Subcutaneous adipose tissue (tissue), 4 donors: ENCODE measurements around the gene FFAR4. TPM values are rescaled to one million over a fixed set of nuclear protein-coding genes. Genes with fewer than 3 reads are reported as not detected.

Source experiments
- total RNA-seq, 4 donors: library from RNA; depleted of rRNA; stranded (reverse); fragments of >200 nt; gene quantifications; one replicate each; pipeline ENCODE4 v1.1.0, GENCODE V29; 2016
- TF ChIP-seq, protein P1 (sequence below): fragments of 450-650 bp; IDR thresholded peaks from one replicate; pipeline ENCODE4 v1.5.1; 2016; ENCODE audit warnings: low read depth, mild to moderate bottlenecking, control low read depth, antibody characterized with exemption, moderate library complexity

FFAR4 gene
- total RNA-seq, 4 donors from 2014 or later = 1.1 to 5.8 (median 1.7) TPM

DNA sequence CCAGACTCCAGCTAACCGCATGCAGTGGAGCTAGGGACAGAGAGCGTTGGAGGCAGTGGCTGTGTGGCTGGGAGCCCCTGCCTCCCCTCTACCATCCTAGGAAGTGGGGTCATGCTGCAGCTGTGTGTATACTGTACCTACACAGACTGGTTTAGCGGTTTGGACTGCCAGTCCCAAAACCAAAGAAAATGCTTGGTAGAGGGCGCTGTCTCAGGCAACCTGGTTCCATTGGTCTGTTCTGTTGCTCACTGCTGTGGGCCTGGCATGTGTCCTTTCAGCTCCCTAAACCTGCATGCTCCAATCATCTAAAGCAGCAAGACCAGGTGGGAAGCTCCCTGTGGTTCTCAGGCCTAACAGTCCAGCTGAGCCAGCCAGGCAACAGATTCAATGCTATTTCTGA is 30.1 kb downstream of the FFAR4 start:
- TF ChIP-seq, protein P1, sequence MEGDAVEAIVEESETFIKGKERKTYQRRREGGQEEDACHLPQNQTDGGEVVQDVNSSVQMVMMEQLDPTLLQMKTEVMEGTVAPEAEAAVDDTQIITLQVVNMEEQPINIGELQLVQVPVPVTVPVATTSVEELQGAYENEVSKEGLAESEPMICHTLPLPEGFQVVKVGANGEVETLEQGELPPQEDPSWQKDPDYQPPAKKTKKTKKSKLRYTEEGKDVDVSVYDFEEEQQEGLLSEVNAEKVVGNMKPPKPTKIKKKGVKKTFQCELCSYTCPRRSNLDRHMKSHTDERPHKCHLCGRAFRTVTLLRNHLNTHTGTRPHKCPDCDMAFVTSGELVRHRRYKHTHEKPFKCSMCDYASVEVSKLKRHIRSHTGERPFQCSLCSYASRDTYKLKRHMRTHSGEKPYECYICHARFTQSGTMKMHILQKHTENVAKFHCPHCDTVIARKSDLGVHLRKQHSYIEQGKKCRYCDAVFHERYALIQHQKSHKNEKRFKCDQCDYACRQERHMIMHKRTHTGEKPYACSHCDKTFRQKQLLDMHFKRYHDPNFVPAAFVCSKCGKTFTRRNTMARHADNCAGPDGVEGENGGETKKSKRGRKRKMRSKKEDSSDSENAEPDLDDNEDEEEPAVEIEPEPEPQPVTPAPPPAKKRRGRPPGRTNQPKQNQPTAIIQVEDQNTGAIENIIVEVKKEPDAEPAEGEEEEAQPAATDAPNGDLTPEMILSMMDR = no peak

- TF ChIP-seq, protein P1 = no peak
Measured at GRCh38 chr10:93597075-93597599, 30.7 kb downstream of the FFAR4 start.

DNA sequence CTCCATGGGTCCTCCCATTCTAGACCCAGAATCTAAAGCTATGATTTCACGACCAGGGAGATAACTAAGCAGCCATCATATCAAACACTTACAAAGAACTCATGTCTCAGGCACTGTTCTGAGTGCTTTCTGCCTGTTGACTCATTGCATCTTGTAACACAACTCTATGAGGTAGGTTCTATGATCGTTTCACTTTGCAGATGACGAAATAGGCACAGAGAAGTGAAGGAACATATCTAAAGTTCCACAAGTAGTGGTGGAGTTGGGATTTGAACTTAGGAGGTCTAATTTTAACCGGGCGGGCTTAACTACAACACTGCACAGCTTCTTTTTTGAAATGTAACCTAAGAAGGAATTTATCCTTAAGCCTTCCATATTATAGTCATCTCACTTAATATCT is 31.7 kb downstream of the FFAR4 start:
- TF ChIP-seq, protein P1 = no peak

- TF ChIP-seq, protein P1 = no peak
Measured at GRCh38 chr10:93599335-93599734, 32.9 kb downstream of the FFAR4 start.

DNA sequence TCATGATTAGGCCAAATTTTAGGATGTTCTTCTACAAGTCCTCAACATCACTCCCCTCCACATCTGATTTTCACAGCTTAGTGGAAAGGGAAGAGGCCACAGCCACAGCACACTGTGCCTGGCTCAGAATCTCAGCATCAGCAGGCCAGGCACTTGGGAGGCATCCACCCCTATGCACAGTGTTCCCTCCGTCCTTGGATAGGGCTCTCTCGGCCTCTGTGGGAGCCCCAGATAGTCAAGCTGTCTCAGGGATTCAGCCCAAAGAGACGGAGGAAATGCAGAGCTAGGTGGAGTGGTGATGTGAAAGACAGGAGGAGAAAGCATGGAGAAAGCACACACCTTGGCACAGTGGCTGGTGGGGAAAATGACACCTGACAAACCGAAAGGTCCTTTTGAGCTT is 33.3 kb downstream of the FFAR4 start:
- TF ChIP-seq, protein P1 = no peak

DNA sequence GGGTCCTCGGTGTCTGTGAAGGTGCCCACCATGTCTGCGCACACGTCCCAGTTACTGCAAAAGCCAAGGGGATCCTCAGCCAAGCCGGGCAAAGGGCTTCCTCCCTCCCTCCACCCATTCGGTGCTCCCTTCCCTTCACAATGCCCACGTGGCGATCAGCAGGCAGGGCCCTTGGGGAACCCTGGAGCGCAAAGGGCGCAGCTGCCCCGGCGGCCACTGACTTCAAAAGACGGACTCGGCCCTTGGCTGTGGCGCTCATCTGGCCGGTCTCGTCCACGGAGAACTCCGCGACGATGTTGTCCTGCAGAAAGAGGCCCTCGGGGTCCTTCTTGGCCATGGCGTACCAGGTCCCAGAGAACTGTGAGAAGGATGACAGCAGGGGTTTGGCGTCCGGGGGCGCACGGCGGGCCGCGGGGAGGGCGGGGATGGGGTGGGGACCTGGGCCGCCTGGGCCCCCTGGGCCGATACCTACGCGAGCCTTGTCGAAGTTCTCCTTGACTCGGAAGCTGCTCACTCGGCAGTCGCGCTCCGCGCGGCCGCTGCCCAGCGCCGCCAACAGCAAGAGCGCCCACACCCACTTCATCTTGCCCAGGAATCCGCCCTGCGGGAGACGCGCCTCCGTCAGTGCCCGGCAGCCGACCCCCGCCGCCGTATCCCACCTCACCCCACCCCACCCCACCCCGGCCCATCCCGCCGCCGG is 34.1 kb downstream of the FFAR4 start:
- TF ChIP-seq, protein P1 = no peak

GRCh38 chr10:93601146-93601773 is 34.8 kb downstream of the FFAR4 start, which contains the start of gene RBP4:
TSS of gene RBP4 (minus strand) at chr10:93601235. CDS start at chr10:93601028, 207 bp downstream.
- TF ChIP-seq, protein P1 = no peak
